ENCODE measurements around the gene TTC34. TPM values are rescaled to one million over a fixed set of nuclear protein-coding genes. Genes with fewer than 3 reads are reported as not detected.

TTC34 gene
- total and polyA plus RNA-seq, 10 of the 15 experiments (the other 5 are each of a cell fraction or from before 2014, with no cell fraction given): 0.03 to 0.49 (median 0.05) TPM; not detected in 2

- CTCF ChIA-PET: no interaction called here
- no peak for DNase-seq (ENCODE audit: low read depth, low spot score)
- no TSS peak for BruUV-seq (replicated peaks)
- no peak for ATAC-seq
- Histone ChIP-seq H2AFZ (ENCODE audit: control insufficient read depth, low read depth, low read length) (no peak overlapping the region), H3K27me3 (replicated peaks in 1 of 2; ENCODE audit: control insufficient read depth in 2 of 2, insufficient read depth in 2 of 2, low read length in 1 of 2) (no peaks in the 10 kb centered on the region), H3K36me3 (ENCODE audit: control insufficient read depth in 2 of 2, insufficient read depth in 2 of 2, low read length in 1 of 2) (no peaks in the 10 kb centered on the region; a peak in 1 of 4 replicates), H3K79me2 (ENCODE audit: control insufficient read depth, insufficient read depth, low read length) (no peaks in the 10 kb centered on the region), H3K9me3 (replicated peaks; ENCODE audit: control insufficient read depth, insufficient read depth, low read length) (peaks cover 5% of the 10 kb centered on the region; the same call in 2 of the 3 replicates), H3K4me3 (no peak overlapping the region), H3K27ac (ENCODE audit: control insufficient read depth, insufficient read depth) (no peak overlapping the region), H3K4me1 (ENCODE audit: control insufficient read depth, insufficient read depth, low read length) (no peaks in the 10 kb centered on the region), H3K9ac (ENCODE audit: control insufficient read depth, insufficient read depth, low read length) (no peak overlapping the region), H4K20me1 (ENCODE audit: control insufficient read depth, insufficient read depth) (no peaks in the 10 kb centered on the region), H3K4me2 (ENCODE audit: control insufficient read depth, insufficient read depth) (no peak overlapping the region)
- no peak for FAIRE-seq
- SMC1A ChIA-PET (ENCODE audit: uncharacterized antibody, unreplicated experiment): no interaction called here
- TF ChIP-seq NR2F1 (conservative IDR thresholded peaks at IDR 0.05) (no peak), MTA2 (IDR thresholded peaks at IDR 0.05; ENCODE audit: low read depth) (no peak), KLF5 (IDR thresholded peaks at IDR 0.05; ENCODE audit: partially characterized antibody) (no peak), POLR2AphosphoS2 (IDR thresholded peaks at IDR 0.05; ENCODE audit: low read depth, low read length) (no peak), MYB (IDR thresholded peaks at IDR 0.05; ENCODE audit: borderline replicate concordance, low read depth, low read length) (no peak), HDAC6 (IDR thresholded peaks at IDR 0.05; ENCODE audit: unreplicated experiment) (no peak), NFIC (IDR thresholded peaks at IDR 0.05; ENCODE audit: low read depth, low read length) (no peak), FOS (IDR thresholded peaks at IDR 0.05; ENCODE audit: borderline replicate concordance, extremely low read depth, insufficient read length) (no peak)
- TF ChIP-seq, protein P1, sequence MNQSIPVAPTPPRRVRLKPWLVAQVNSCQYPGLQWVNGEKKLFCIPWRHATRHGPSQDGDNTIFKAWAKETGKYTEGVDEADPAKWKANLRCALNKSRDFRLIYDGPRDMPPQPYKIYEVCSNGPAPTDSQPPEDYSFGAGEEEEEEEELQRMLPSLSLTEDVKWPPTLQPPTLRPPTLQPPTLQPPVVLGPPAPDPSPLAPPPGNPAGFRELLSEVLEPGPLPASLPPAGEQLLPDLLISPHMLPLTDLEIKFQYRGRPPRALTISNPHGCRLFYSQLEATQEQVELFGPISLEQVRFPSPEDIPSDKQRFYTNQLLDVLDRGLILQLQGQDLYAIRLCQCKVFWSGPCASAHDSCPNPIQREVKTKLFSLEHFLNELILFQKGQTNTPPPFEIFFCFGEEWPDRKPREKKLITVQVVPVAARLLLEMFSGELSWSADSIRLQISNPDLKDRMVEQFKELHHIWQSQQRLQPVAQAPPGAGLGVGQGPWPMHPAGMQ (IDR thresholded peaks at IDR 0.05; ENCODE audit: borderline replicate concordance): no peak
- TF ChIP-seq, protein P2, sequence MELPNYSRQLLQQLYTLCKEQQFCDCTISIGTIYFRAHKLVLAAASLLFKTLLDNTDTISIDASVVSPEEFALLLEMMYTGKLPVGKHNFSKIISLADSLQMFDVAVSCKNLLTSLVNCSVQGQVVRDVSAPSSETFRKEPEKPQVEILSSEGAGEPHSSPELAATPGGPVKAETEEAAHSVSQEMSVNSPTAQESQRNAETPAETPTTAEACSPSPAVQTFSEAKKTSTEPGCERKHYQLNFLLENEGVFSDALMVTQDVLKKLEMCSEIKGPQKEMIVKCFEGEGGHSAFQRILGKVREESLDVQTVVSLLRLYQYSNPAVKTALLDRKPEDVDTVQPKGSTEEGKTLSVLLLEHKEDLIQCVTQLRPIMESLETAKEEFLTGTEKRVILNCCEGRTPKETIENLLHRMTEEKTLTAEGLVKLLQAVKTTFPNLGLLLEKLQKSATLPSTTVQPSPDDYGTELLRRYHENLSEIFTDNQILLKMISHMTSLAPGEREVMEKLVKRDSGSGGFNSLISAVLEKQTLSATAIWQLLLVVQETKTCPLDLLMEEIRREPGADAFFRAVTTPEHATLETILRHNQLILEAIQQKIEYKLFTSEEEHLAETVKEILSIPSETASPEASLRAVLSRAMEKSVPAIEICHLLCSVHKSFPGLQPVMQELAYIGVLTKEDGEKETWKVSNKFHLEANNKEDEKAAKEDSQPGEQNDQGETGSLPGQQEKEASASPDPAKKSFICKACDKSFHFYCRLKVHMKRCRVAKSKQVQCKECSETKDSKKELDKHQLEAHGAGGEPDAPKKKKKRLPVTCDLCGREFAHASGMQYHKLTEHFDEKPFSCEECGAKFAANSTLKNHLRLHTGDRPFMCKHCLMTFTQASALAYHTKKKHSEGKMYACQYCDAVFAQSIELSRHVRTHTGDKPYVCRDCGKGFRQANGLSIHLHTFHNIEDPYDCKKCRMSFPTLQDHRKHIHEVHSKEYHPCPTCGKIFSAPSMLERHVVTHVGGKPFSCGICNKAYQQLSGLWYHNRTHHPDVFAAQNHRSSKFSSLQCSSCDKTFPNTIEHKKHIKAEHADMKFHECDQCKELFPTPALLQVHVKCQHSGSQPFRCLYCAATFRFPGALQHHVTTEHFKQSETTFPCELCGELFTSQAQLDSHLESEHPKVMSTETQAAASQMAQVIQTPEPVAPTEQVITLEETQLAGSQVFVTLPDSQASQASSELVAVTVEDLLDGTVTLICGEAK (IDR thresholded peaks at IDR 0.05; ENCODE audit: borderline replicate concordance): no peak
- POLR2A ChIA-PET: no interaction called here
- intact Hi-C loops (cut with micrococcal nuclease; ENCODE audit: unreplicated experiment) (no loop called here), in situ Hi-C loops (cut with MboI) (no loop called here)
- RAD21 ChIA-PET (ENCODE audit: unreplicated experiment): no interaction called here
- WGBS (ENCODE audit: insufficient coverage, insufficient replicate concordance, low lambda C conversion rate, missing lambda C conversion rate): 2% methylated on average over 10 of the region's 10 CpGs
Measured at GRCh38 chr1:2650967-2651645, 150.4 kb downstream of the TTC34 start.

All from GM12878 (cell line).